Measurements from ENCODE around the gene RBM23.
"Not testable (repeated sequence)": the region's sequence is repeated elsewhere in the genome, so short reads cannot be mapped to it uniquely, and the experiment has no call there.

Gene RBM23

GRCh38 chr14:22918804-22919600, at the start of gene RBM23:
Gene RBM23, minus strand, starts transcription at chr14:22919149.
- peak; percentile 100 for DNase-seq (ENCODE audit: low read depth)

GRCh38 chr14:22966783-22967269, 47.9 kb upstream of the RBM23 start:
- DNase-seq (ENCODE audit: low read depth) = no peak

GRCh38 chr14:22965916-22966782, 47.2 kb upstream of the RBM23 start:
- DNase-seq (ENCODE audit: low read depth) = not testable (repeated sequence)

GRCh38 chr14:22962061-22962676, 43.2 kb upstream of the RBM23 start:
- DNase-seq (ENCODE audit: low read depth) = no peak

GRCh38 chr14:22955702-22956569, 37.0 kb upstream of the RBM23 start:
- DNase-seq (ENCODE audit: low read depth) = no peak

- no peak for DNase-seq (ENCODE audit: low read depth)
Observed at GRCh38 chr14:22952418-22952817, 33.5 kb upstream of the RBM23 start.

GRCh38 chr14:22951795-22952194, 32.8 kb upstream of the RBM23 start:
- not testable (repeated sequence) for DNase-seq (ENCODE audit: low read depth)

- DNase-seq (ENCODE audit: low read depth) = no peak
Observed at GRCh38 chr14:22945642-22946041, 26.7 kb upstream of the RBM23 start.

GRCh38 chr14:22939684-22940083, 20.7 kb upstream of the RBM23 start:
- no peak for DNase-seq (ENCODE audit: low read depth)

GRCh38 chr14:22935156-22935555, 16.2 kb upstream of the RBM23 start:
- no peak for DNase-seq (ENCODE audit: low read depth)

GRCh38 chr14:22932146-22932545, 13.2 kb upstream of the RBM23 start:
- no peak for DNase-seq (ENCODE audit: low read depth)

- no peak for DNase-seq (ENCODE audit: low read depth)
Observed at GRCh38 chr14:22929961-22930364, 11.0 kb upstream of the RBM23 start.

GRCh38 chr14:22929104-22929960, 10.4 kb upstream of the RBM23 start, which contains the start of gene PRMT5:
Gene PRMT5, minus strand, starts transcription at chr14:22929376. Its CDS starts 15 bp downstream, at chr14:22929361.
- DNase-seq (ENCODE audit: low read depth) = peak; percentile 95

GRCh38 chr14:22928237-22929103, 9.5 kb upstream of the RBM23 start:
- DNase-seq (ENCODE audit: low read depth) = no peak

GRCh38 chr14:22926316-22926715, 7.4 kb upstream of the RBM23 start:
- no peak for DNase-seq (ENCODE audit: low read depth)

- no peak for DNase-seq (ENCODE audit: low read depth)
Observed at GRCh38 chr14:22925513-22925912, 6.6 kb upstream of the RBM23 start.

- no peak for DNase-seq (ENCODE audit: low read depth)
Observed at GRCh38 chr14:22923746-22924145, 4.8 kb upstream of the RBM23 start.

GRCh38 chr14:22922294-22922693, 3.3 kb upstream of the RBM23 start:
- DNase-seq (ENCODE audit: low read depth) = no peak

GRCh38 chr14:22920697-22921096, 1.7 kb upstream of the RBM23 start:
- DNase-seq (ENCODE audit: low read depth) = no peak

- DNase-seq (ENCODE audit: low read depth) = no peak
Observed at GRCh38 chr14:22919601-22919921, 612 bp upstream of the RBM23 start.
